ENCODE results near the gene RBM39. TPM values are rescaled to one million over a fixed set of nuclear protein-coding genes. Genes with fewer than 3 reads are reported as not detected.

RBM39 gene
- total and polyA plus RNA-seq, 2 of the 13 experiments (the other 11 are each of a cell fraction or from before 2014, with no cell fraction given): 788 to 920 TPM

- H3K4me2 ChIP-seq (ENCODE audit: low read depth, low read length): no peak overlapping the region
- BruUV-seq (replicated peaks): no TSS peak
- intact Hi-C loops (cut with micrococcal nuclease; ENCODE audit: unreplicated experiment) (no loop called here), in situ Hi-C loops (cut with HindIII; ENCODE audit: extremely low pct_ligation_motif_present, low pct_unique_long_range_greater_than_20kb) (no loop called here)
- H3K4me3 ChIP-seq (replicated peaks in 1 of 3; ENCODE audit: insufficient read depth in 1 of 3, low read depth in 2 of 3, low read length in 3 of 3): no peak overlapping the region
- POLR2A ChIA-PET: interaction anchor here (0.9 to 23.6 kb wide), 4 partner anchors 8 to 256 kb away, joined by 3 to 319 read pairs (median 30); partner anchors contain the start of genes NFS1, RBM39 and ROMO1
- no peaks in the 10 kb centered on the region for H3K9me3 ChIP-seq (ENCODE audit: low read length)
- CTCF ChIA-PET (ENCODE audit: low intra/inter-chr PET ratio, low total read pairs): no interaction called here
- ATAC-seq: no peak
- H3K27ac ChIP-seq (ENCODE audit: extremely low read length, insufficient read depth, low read length): no peak overlapping the region
- H4K20me1 ChIP-seq (ENCODE audit: insufficient read depth, low read length): peaks cover 97% of the 10 kb centered on the region
- FAIRE-seq: no peak
- DNase-seq (ENCODE audit: low spot score): no peak
- H3K27me3 ChIP-seq (ENCODE audit: control insufficient read depth in 1 of 2, insufficient read depth in 2 of 2, low read length in 2 of 2): no peaks in the 10 kb centered on the region
- peaks cover 66% of the 10 kb centered on the region for H3K79me2 ChIP-seq (ENCODE audit: insufficient read depth, low read length)
- peaks cover 51 to 88% of the 10 kb centered on the region in 2 experiments for H3K36me3 ChIP-seq (replicated peaks in 1 of 2; ENCODE audit: control insufficient read depth in 1 of 2, insufficient read depth in 2 of 2, low read length in 2 of 2)
- H3K4me1 ChIP-seq (ENCODE audit: insufficient read depth, low read length): no peaks in the 10 kb centered on the region; the same call in 1 of the 2 replicates
- H3K9ac ChIP-seq (ENCODE audit: insufficient read depth, low read depth, low read length): no peak overlapping the region
- no peak overlapping the region for H2AFZ ChIP-seq (ENCODE audit: low read length)
- TF ChIP-seq, protein P1, sequence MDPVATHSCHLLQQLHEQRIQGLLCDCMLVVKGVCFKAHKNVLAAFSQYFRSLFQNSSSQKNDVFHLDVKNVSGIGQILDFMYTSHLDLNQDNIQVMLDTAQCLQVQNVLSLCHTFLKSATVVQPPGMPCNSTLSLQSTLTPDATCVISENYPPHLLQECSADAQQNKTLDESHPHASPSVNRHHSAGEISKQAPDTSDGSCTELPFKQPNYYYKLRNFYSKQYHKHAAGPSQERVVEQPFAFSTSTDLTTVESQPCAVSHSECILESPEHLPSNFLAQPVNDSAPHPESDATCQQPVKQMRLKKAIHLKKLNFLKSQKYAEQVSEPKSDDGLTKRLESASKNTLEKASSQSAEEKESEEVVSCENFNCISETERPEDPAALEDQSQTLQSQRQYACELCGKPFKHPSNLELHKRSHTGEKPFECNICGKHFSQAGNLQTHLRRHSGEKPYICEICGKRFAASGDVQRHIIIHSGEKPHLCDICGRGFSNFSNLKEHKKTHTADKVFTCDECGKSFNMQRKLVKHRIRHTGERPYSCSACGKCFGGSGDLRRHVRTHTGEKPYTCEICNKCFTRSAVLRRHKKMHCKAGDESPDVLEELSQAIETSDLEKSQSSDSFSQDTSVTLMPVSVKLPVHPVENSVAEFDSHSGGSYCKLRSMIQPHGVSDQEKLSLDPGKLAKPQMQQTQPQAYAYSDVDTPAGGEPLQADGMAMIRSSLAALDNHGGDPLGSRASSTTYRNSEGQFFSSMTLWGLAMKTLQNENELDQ (CRISPR knock-in tag; IDR thresholded peaks at IDR 0.05; ENCODE audit: borderline replicate concordance): no peak
- TF ChIP-seq FOXM1 (CRISPR knock-in tag; IDR thresholded peaks at IDR 0.05) (no peak), AGO1 (IDR thresholded peaks at IDR 0.05; ENCODE audit: low read depth, low read length, poor library complexity, severe bottlenecking) (no peak), ZNF709 (CRISPR knock-in tag; IDR thresholded peaks at IDR 0.05) (no peak), SP4 (CRISPR knock-in tag; IDR thresholded peaks at IDR 0.05) (no peak), RBM22 (optimal IDR thresholded peaks at IDR 0.05; ENCODE audit: low read length) (peak; percentile 96), ZFP36L1 (CRISPR knock-in tag; IDR thresholded peaks at IDR 0.05) (0 out of 2 replicates have a peak, but pooled peaks have one; percentile 46), ZKSCAN1 (IDR thresholded peaks at IDR 0.05; ENCODE audit: low read length) (no peak), ZNF570 (CRISPR knock-in tag; IDR thresholded peaks at IDR 0.05; ENCODE audit: borderline replicate concordance) (no peak), SRSF9 (IDR thresholded peaks at IDR 0.05; ENCODE audit: borderline replicate concordance, insufficient read depth, low read depth, low read length, poor library complexity, severe bottlenecking) (no peak), XRCC5 (optimal IDR thresholded peaks at IDR 0.05; ENCODE audit: low read length) (no peak), ZBTB43 (CRISPR knock-in tag; conservative IDR thresholded peaks at IDR 0.05) (0 out of 2 replicates have a peak, but pooled peaks have one; percentile 1), MAFF (IDR thresholded peaks at IDR 0.05; ENCODE audit: low read depth, low read length) (0 out of 2 replicates have a peak, but pooled peaks have one; percentile 22), ZNF577 (CRISPR knock-in tag; IDR thresholded peaks at IDR 0.05; ENCODE audit: borderline replicate concordance, low read depth) (no peak), SETDB1 (CRISPR knock-in tag; IDR thresholded peaks at IDR 0.05; ENCODE audit: borderline replicate concordance) (no peak), CREB1 (IDR thresholded peaks at IDR 0.05) (no peak), CREB1 (CRISPR knock-in tag; IDR thresholded peaks at IDR 0.05) (0 out of 2 replicates have a peak, but pooled peaks have one; percentile 19), ZNF567 (CRISPR knock-in tag; IDR thresholded peaks at IDR 0.05; ENCODE audit: borderline replicate concordance) (no peak)
- TF ChIP-seq, protein P2, sequence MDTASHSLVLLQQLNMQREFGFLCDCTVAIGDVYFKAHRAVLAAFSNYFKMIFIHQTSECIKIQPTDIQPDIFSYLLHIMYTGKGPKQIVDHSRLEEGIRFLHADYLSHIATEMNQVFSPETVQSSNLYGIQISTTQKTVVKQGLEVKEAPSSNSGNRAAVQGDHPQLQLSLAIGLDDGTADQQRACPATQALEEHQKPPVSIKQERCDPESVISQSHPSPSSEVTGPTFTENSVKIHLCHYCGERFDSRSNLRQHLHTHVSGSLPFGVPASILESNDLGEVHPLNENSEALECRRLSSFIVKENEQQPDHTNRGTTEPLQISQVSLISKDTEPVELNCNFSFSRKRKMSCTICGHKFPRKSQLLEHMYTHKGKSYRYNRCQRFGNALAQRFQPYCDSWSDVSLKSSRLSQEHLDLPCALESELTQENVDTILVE (CRISPR knock-in tag; IDR thresholded peaks at IDR 0.05): no peak
- TF ChIP-seq, protein P3, sequence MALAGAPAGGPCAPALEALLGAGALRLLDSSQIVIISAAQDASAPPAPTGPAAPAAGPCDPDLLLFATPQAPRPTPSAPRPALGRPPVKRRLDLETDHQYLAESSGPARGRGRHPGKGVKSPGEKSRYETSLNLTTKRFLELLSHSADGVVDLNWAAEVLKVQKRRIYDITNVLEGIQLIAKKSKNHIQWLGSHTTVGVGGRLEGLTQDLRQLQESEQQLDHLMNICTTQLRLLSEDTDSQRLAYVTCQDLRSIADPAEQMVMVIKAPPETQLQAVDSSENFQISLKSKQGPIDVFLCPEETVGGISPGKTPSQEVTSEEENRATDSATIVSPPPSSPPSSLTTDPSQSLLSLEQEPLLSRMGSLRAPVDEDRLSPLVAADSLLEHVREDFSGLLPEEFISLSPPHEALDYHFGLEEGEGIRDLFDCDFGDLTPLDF (CRISPR knock-in tag; IDR thresholded peaks at IDR 0.05): 0 out of 2 replicates have a peak, but pooled peaks have one; percentile 16
Measured at GRCh38 chr20:35710039-35710438, 32.0 kb downstream of the RBM39 start.
